ENCODE results near the gene LRRC36.
A peak's percentile ranks its signal among the peaks of the same experiment; 100 is the strongest.

GRCh38 chr16:67415872-67416793, 89.5 kb downstream of the LRRC36 start, which contains the start of gene ZDHHC1:
- TF ChIP-seq CTCF (IDR thresholded peaks at IDR 0.05) (peak in 4 of 7 experiments; percentile 48 to 68 (median 52)), POLR2A (IDR thresholded peaks at IDR 0.05) (no peak), EP300 (IDR thresholded peaks at IDR 0.05) (no peak)
